B cell (primary cell): ENCODE results near the gene SMARCD3.

ENCODE experiments used
- CTCF ChIP-seq: fragments of 200-600 bp; IDR thresholded peaks from one replicate; pipeline ENCODE4 v1.8.0; 2022; ENCODE audit warnings: antibody characterized with exemption, mild to moderate bottlenecking
- EZH2 ChIP-seq: IDR thresholded peaks from 2 replicates; pipeline ENCODE4 v1.6.1; 2012; ENCODE audit warnings: borderline replicate concordance, low read depth, mild to moderate bottlenecking, moderate library complexity, low read length; ENCODE audit not compliant: insufficient read depth, poor library complexity, severe bottlenecking

GRCh38 chr7:151286148-151286547, 37.7 kb upstream of the SMARCD3 start:
- TF ChIP-seq CTCF, result no peak
- TF ChIP-seq EZH2, result no peak
